Prostate gland (tissue), 2 donors: ENCODE results near the gene DNAJC1.

Experiments
- CTCF ChIP-seq, 4 experiments: fragments of 200-600 bp in 2 of 4; fragments of 450-650 bp in 2 of 4; sonication (generic) in 2 of 4; IDR thresholded peaks; 1 replicate in 3 of 4; 2 replicates in 1 of 4; pipeline ENCODE4 v1.5.1; 2016 to 2019; ENCODE audit warnings: antibody characterized with exemption in 4 of 4, mild to moderate bottlenecking in 2 of 4, moderate library complexity in 2 of 4
- POLR2A ChIP-seq: fragments of 450-650 bp; IDR thresholded peaks from one replicate; pipeline ENCODE4 v1.6.1; 2016; ENCODE audit warnings: antibody characterized with exemption, mild to moderate bottlenecking
- POLR2AphosphoS5 ChIP-seq: sonication (generic); formaldehyde crosslinking; IDR thresholded peaks from one replicate; pipeline ENCODE4 v1.6.1; 2017; ENCODE audit warnings: antibody characterized with exemption

GRCh38 chr10:21972584-21972983, 30.9 kb downstream of the DNAJC1 start:
- no peak for TF ChIP-seq CTCF (IDR thresholded peaks at IDR 0.05)
- no peak for TF ChIP-seq POLR2A
- no peak for TF ChIP-seq POLR2AphosphoS5
